Smooth muscle cell (in vitro differentiated cells): ENCODE results near the gene KLHL35. TPM values are rescaled to one million over a fixed set of nuclear protein-coding genes. Genes with fewer than 3 reads are reported as not detected.

Experiments used
- DNase-seq: peaks from one replicate; lab custom pipeline; 2025; ENCODE audit not compliant: unreplicated experiment; lab: John Stamatoyannopoulos, UW
- H2AFZ ChIP-seq: fragments of 200-600 bp; sonication (generic); 2 replicates; pipeline ENCODE4 v1.6.0; 2016; ENCODE audit warnings: antibody characterized with exemption, low read depth, mild to moderate bottlenecking
- H3F3A ChIP-seq: fragments of 200-600 bp; sonication (generic); 2 replicates; pipeline ENCODE4 v1.6.0; 2017; ENCODE audit warnings: antibody characterized with exemption, low read depth
- H3K27ac ChIP-seq: fragments of 200-600 bp; sonication (generic); 2 replicates; pipeline ENCODE4 v1.5.1; 2016; ENCODE audit warnings: low read depth, mild to moderate bottlenecking
- H3K27me3 ChIP-seq: fragments of 200-600 bp; sonication (generic); 2 replicates; pipeline ENCODE4 v1.6.1; 2016; ENCODE audit warnings: low read depth, mild to moderate bottlenecking
- H3K36me3 ChIP-seq: fragments of 200-600 bp; sonication (generic); 2 replicates; pipeline ENCODE4 v1.5.1; 2016; ENCODE audit warnings: low read depth
- H3K4me1 ChIP-seq: fragments of 200-600 bp; sonication (generic); 2 replicates; pipeline ENCODE4 v1.5.1; 2016; ENCODE audit warnings: low read depth
- H3K4me2 ChIP-seq: fragments of 200-600 bp; sonication (generic); 2 replicates; pipeline ENCODE4 v1.6.0; 2016; ENCODE audit warnings: mild to moderate bottlenecking
- H3K4me3 ChIP-seq: fragments of 200-600 bp; sonication (generic); 2 replicates; pipeline ENCODE4 v1.5.1; 2016; ENCODE audit warnings: mild to moderate bottlenecking
- H3K79me2 ChIP-seq: fragments of 200-600 bp; sonication (generic); 2 replicates; pipeline ENCODE4 v1.6.0; 2016; ENCODE audit warnings: low read depth, mild to moderate bottlenecking
- H3K9ac ChIP-seq: fragments of 200-600 bp; sonication (generic); 2 replicates; pipeline ENCODE4 v1.6.0; 2016; ENCODE audit warnings: low read depth
- H3K9me3 ChIP-seq: fragments of 200-600 bp; sonication (generic); replicated peaks from 2 replicates; pipeline ENCODE4 v1.5.1; 2016; ENCODE audit warnings: low read depth
- H4K20me1 ChIP-seq: fragments of 200-600 bp; sonication (generic); 2 replicates; pipeline ENCODE4 v1.6.0; 2016; ENCODE audit warnings: low read depth
- WGBS: methylation state at CpG from one replicate; pipeline ENCODE4 v1.1.7; 2016; ENCODE audit warnings: low lambda C conversion rate; 5-methylcytosine and 5-hydroxymethylcytosine counted together
- polyA plus RNA-seq: library from polyadenylated mRNA; unstranded; fragments of >200 nt; fragmentation: Nextera tagmentation; extraction: Ambion mirVana; gene quantifications from 2 replicates; pipeline ENCODE4 v1.2.1, GENCODE V29; 2016
- total RNA-seq: library from RNA; depleted of rRNA; stranded (reverse); fragments of >200 nt; gene quantifications from 2 replicates; pipeline ENCODE4 v1.2.3, GENCODE V29; 2014
- TF ChIP-seq, protein P1 (sequence below): fragments of 200-600 bp; sonication (generic); IDR thresholded peaks from 2 replicates; pipeline ENCODE4 v1.5.1; 2017; ENCODE audit warnings: borderline replicate concordance, mild to moderate bottlenecking, antibody characterized with exemption; ENCODE audit not compliant: insufficient read depth, poor library complexity, severe bottlenecking

The KLHL35 gene
- 0.85 and 1.0 TPM in 2 replicates for total RNA-seq
- 2.8 and 3.0 TPM in 2 replicates for polyA plus RNA-seq

DNA sequence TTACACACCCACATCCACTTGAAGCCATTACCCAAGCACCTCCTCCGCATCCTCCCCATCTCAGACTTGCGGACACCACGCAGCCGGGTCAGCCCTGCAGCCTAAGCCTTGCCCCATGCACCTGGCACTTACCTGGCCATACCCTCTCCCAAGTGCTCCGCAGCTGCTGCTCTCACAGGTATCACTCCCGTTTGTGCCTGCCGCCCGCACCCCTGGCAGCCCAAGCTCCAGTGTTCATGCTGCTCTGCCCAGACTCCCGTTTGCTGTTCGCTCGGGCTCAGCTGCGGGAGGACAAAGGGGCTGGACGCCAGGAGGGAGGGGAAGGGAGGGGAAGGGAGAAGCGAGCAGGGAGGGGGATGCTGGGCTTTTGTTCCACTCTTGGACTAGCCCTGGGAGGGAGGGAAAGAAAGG is at the start of gene KLHL35:
TSS of gene KLHL35 (minus strand) at position 293 of the 411 bp plus-strand sequence. CDS start 2,574 bp downstream, outside the sequence.
- Histone ChIP-seq H3K9ac (no peak within 1 kb of the TSS), H4K20me1 (no peaks in the 10 kb centered on the region), H3K4me2 (no peak within 1 kb of the TSS), H3K36me3 (no peaks in the 10 kb centered on the region), H3K4me3 (no peak within 1 kb of the TSS), H3K79me2 (no peaks in the 10 kb centered on the region), H3K9me3 (no peaks in the 10 kb centered on the region), H3K4me1 (peaks cover 6% of the 10 kb centered on the region), H3K27ac (no peak within 1 kb of the TSS), H3F3A (no peaks in the 10 kb centered on the region), H2AFZ (no peak within 1 kb of the TSS), H3K27me3 (peaks cover 35% of the 10 kb centered on the region)
- TF ChIP-seq, protein P1, sequence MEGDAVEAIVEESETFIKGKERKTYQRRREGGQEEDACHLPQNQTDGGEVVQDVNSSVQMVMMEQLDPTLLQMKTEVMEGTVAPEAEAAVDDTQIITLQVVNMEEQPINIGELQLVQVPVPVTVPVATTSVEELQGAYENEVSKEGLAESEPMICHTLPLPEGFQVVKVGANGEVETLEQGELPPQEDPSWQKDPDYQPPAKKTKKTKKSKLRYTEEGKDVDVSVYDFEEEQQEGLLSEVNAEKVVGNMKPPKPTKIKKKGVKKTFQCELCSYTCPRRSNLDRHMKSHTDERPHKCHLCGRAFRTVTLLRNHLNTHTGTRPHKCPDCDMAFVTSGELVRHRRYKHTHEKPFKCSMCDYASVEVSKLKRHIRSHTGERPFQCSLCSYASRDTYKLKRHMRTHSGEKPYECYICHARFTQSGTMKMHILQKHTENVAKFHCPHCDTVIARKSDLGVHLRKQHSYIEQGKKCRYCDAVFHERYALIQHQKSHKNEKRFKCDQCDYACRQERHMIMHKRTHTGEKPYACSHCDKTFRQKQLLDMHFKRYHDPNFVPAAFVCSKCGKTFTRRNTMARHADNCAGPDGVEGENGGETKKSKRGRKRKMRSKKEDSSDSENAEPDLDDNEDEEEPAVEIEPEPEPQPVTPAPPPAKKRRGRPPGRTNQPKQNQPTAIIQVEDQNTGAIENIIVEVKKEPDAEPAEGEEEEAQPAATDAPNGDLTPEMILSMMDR = no peak
- no peak for DNase-seq
- 56% methylated on average over 11 of the region's 14 CpGs for WGBS

DNA sequence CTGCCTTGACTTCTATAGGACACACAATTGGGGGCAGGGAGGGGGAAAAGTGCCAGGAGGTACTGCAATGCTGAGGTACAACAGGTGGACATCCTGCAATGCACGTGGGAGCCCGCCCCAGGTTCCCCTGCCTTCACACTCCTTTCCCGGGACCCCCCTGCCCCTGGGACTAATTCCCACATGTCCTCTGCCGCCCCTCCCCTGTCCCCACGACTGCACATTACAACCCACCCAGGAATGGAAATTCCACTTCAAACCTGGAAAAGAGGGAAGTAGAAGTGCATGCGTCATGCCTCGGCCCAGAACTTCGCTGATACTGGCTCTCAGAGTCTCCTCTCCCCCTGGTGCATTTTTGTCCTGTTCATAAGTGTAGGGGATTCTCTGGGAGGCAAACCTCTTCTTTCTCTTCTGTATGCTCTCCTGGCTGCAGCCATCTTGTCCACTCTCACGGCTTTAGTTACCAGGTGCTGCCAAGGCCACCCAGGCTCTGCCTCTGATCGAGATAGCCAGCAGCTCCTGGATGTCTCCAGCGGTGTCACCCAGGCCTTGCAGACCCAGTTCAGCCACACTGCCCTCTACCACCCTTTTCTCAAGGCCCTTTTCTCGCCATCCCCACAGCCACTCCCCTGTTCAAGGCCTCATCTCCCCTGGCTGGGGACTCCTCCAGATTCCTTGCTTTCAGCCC is 49.1 kb upstream of the KLHL35 start:
- Histone ChIP-seq H3K4me3 (no peak overlapping the region), H2AFZ (no peak overlapping the region), H3K27me3 (no peaks in the 10 kb centered on the region), H3F3A (no peaks in the 10 kb centered on the region), H3K9me3 (no peaks in the 10 kb centered on the region), H3K27ac (no peak overlapping the region), H3K4me1 (no peaks in the 10 kb centered on the region), H3K4me2 (no peak overlapping the region), H4K20me1 (no peaks in the 10 kb centered on the region), H3K9ac (no peak overlapping the region), H3K36me3 (no peaks in the 10 kb centered on the region), H3K79me2 (no peaks in the 10 kb centered on the region)
- TF ChIP-seq, protein P1 = no peak
- 85% methylated on average over 12 of the region's 12 CpGs for WGBS
- no peak for DNase-seq

GRCh38 chr11:75481223-75481921 is 48.4 kb upstream of the KLHL35 start:
- Histone ChIP-seq H3K4me3 (no peak overlapping the region), H3K9me3 (no peaks in the 10 kb centered on the region)
- DNase-seq = no peak

More at GRCh38 chr11:75481223-75481921, 48.4 kb upstream of the KLHL35 start:
- Histone ChIP-seq H3K36me3 (no peaks in the 10 kb centered on the region), H3K27ac (no peak overlapping the region), H3K79me2 (no peaks in the 10 kb centered on the region), H3K4me2 (no peak overlapping the region), H3K9ac (no peak overlapping the region), H3K27me3 (no peaks in the 10 kb centered on the region), H4K20me1 (no peaks in the 10 kb centered on the region), H3K4me1 (no peaks in the 10 kb centered on the region), H3F3A (no peaks in the 10 kb centered on the region), H2AFZ (no peak overlapping the region)
- WGBS = 93% methylated on average over 8 of the region's 9 CpGs
- TF ChIP-seq, protein P1 = no peak
